Spleen (tissue), 11 donors: Measurements from ENCODE around the gene LRRC8D. TPM values are rescaled to one million over a fixed set of nuclear protein-coding genes. Genes with fewer than 3 reads are reported as not detected.
"Not testable (repeated sequence)": the region's sequence is repeated elsewhere in the genome, so short reads cannot be mapped to it uniquely, and the experiment has no call there.

ENCODE experiments used
- DNase-seq: peaks from one replicate; pipeline ENCODE4 v3.0.0-alpha.2; 2020
- H3K27ac ChIP-seq, 8 donors: fragments of 200-600 bp; sonication (generic) in 7 of 8; 1 replicate in 4 of 8; 2 replicates in 4 of 8; pipeline versions ENCODE4 v1.5.0 to v1.8.0; 2016 to 2021; ENCODE audit warnings: inconsistent platforms in 4 of 8, mild to moderate bottlenecking in 4 of 8, moderate library complexity in 1 of 8
- H3K27me3 ChIP-seq, 7 donors: fragments of 200-600 bp; sonication (generic) in 6 of 7; replicated peaks in 1 of 7; 1 replicate in 4 of 7; 2 replicates in 3 of 7; pipeline versions ENCODE4 v1.5.0 to v1.8.0; 2016 to 2021; ENCODE audit warnings: inconsistent platforms in 3 of 7, mild to moderate bottlenecking in 1 of 7
- H3K36me3 ChIP-seq, 6 donors: fragments of 200-600 bp; sonication (generic) in 5 of 6; 1 replicate in 4 of 6; 2 replicates in 2 of 6; pipeline versions ENCODE4 v1.5.0 to v1.8.0; 2016 to 2021; ENCODE audit warnings: inconsistent platforms in 2 of 6
- H3K4me1 ChIP-seq, 6 donors: fragments of 200-600 bp; sonication (generic) in 5 of 6; 1 replicate in 3 of 6; 2 replicates in 3 of 6; pipeline versions ENCODE4 v1.5.0 to v1.8.0; 2016 to 2021; ENCODE audit warnings: inconsistent platforms in 3 of 6
- H3K4me3 ChIP-seq, 8 donors: fragments of 200-600 bp; sonication (generic) in 7 of 8; 1 replicate in 4 of 8; 2 replicates in 4 of 8; pipeline versions ENCODE4 v1.5.0 to v1.8.0; 2016 to 2021; ENCODE audit warnings: inconsistent platforms in 4 of 8, mild to moderate bottlenecking in 4 of 8, moderate library complexity in 2 of 8
- H3K9me3 ChIP-seq, 8 donors: fragments of 200-600 bp; sonication (generic) in 7 of 8; 1 replicate in 4 of 8; 2 replicates in 4 of 8; pipeline versions ENCODE4 v1.5.0 to v1.8.0; 2016 to 2021; ENCODE audit warnings: inconsistent platforms in 4 of 8
- POLR2A ChIP-seq, 3 donors: fragments of 450-650 bp; IDR thresholded peaks; one replicate each; pipeline ENCODE4 v1.5.1; 2017; ENCODE audit warnings: antibody characterized with exemption in 3 of 3, mild to moderate bottlenecking in 1 of 3
- POLR2AphosphoS5 ChIP-seq, 3 donors: sonication (generic); formaldehyde crosslinking; IDR thresholded peaks; one replicate each; pipeline ENCODE4 v1.5.1; 2017; ENCODE audit warnings: antibody characterized with exemption in 3 of 3
- WGBS, 5 donors: extraction: QIAGEN DNeasy Blood & Tissue Kit in 3 of 5; methylation state at CpG; one replicate each; pipeline versions ENCODE4 v1.1.5 to v1.1.7; 2013 to 2018; 5-methylcytosine and 5-hydroxymethylcytosine counted together
- intact Hi-C: fragments of 100-400 bp; cut with DNase I; formaldehyde crosslinking; loops from one replicate; pipeline ENCODE4 v1.15.0; 2023; ENCODE audit warnings: low total_unique reads
- polyA plus RNA-seq, 3 donors: library from polyadenylated mRNA; stranded (reverse); fragments of 200-250 nt; gene quantifications; one replicate each; pipeline ENCODE4 v1.2.1, GENCODE V29; 2013
- total RNA-seq, 7 donors: library from RNA; depleted of rRNA in 3 of 7; stranded (reverse); fragments of >200 nt in 3 of 7; fragmentation: NEBNext Ultra II Directional in 4 of 7; extraction: Animal tissue kit (Norgen Biotek cat#: 25700) in 4 of 7; gene quantifications; one replicate each; pipeline versions ENCODE4 v1.1.0 to v1.2.1, GENCODE V29; 2016 to 2021
- TF ChIP-seq, protein P1 (sequence below), 11 experiments: fragments of 200-600 bp in 7 of 11; fragments of 450-650 bp in 4 of 11; sonication (generic) in 4 of 11; IDR thresholded peaks in 8 of 11; conservative IDR thresholded peaks in 3 of 11; 1 replicate in 7 of 11; 2 replicates in 4 of 11; pipeline versions ENCODE4 v1.4.0 to v1.8.0; 2016 to 2021; ENCODE audit warnings: antibody characterized with exemption in 11 of 11, inconsistent platforms in 4 of 11, mild to moderate bottlenecking in 1 of 11
- donor health status: healthy with polysubstance abuse.
- donor health status: DM: no; HTN: no; CAD: no; lungs with moderate emphysema.
- donor health status: DM: no; HTN: no; CAD: no.
- donor health status: Bipolar disorder and iron deficiency.
- donor health status: healthy.
- donor health status: DM: no; HTN: no; CAD: no.
- donor health status: DM: yes; HTN: yes; CAD: no.

The LRRC8D gene
- total and polyA plus RNA-seq, 10 donors, result 12.8 to 42.0 (median 34.5) TPM

- TF ChIP-seq POLR2AphosphoS5 (IDR thresholded peaks at IDR 0.05) (no peak), POLR2A (IDR thresholded peaks at IDR 0.05) (no peak)
- TF ChIP-seq, protein P1, sequence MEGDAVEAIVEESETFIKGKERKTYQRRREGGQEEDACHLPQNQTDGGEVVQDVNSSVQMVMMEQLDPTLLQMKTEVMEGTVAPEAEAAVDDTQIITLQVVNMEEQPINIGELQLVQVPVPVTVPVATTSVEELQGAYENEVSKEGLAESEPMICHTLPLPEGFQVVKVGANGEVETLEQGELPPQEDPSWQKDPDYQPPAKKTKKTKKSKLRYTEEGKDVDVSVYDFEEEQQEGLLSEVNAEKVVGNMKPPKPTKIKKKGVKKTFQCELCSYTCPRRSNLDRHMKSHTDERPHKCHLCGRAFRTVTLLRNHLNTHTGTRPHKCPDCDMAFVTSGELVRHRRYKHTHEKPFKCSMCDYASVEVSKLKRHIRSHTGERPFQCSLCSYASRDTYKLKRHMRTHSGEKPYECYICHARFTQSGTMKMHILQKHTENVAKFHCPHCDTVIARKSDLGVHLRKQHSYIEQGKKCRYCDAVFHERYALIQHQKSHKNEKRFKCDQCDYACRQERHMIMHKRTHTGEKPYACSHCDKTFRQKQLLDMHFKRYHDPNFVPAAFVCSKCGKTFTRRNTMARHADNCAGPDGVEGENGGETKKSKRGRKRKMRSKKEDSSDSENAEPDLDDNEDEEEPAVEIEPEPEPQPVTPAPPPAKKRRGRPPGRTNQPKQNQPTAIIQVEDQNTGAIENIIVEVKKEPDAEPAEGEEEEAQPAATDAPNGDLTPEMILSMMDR (IDR thresholded peaks at IDR 0.05 in 8 of 11, conservative IDR thresholded peaks at IDR 0.05 in 3 of 11), result no peak
- Histone ChIP-seq H3K4me3 (no peak overlapping the region), H3K4me1 (peaks cover 0 to 12% (median 2%) of the 10 kb centered on the region in 6 donors), H3K27ac (no peak overlapping the region), H3K9me3 (peaks cover 0 to 7% (median 0%) of the 10 kb centered on the region in 8 donors), H3K36me3 (peaks cover 0 to 10% (median 0%) of the 10 kb centered on the region in 6 donors), H3K27me3 (no peaks in the 10 kb centered on the region)
- 84 to 97% (median 96%) methylated on average over 1 of the region's 1 CpG for WGBS, 5 donors
- no peak for DNase-seq
- intact Hi-C loops, result no loop called here
Observed at GRCh38 chr1:89918794-89919155, 97.9 kb downstream of the LRRC8D start.

DNA sequence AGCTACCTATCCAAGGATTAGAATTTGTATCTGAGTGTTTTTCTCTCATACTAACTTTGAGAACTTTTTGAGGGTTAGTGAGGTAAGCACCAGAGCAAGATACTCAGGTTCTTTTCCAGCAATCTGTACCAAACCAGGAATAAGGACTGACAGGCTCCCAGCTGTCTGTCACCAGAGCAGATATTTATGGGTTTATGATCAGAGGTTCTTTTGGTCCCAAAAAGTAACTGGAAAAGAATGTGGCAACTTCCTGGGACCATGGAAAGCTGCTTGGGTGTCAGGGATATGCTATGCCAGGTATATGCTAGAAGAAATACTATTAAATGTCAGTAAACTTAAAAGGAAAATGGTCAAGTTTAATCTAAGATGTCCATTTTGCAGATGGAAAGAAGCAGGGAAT lies 98.3 kb downstream of the LRRC8D start:
- H3K27me3 ChIP-seq, result no peaks in the 10 kb centered on the region
- TF ChIP-seq POLR2AphosphoS5 (IDR thresholded peaks at IDR 0.05) (no peak), POLR2A (IDR thresholded peaks at IDR 0.05) (no peak)
- TF ChIP-seq, protein P1 (IDR thresholded peaks at IDR 0.05 in 8 of 11, conservative IDR thresholded peaks at IDR 0.05 in 3 of 11), result no peak
- H3K36me3 ChIP-seq, result peaks cover 0 to 13% (median 0%) of the 10 kb centered on the region in 6 donors
- peaks cover 0 to 8% (median under 1%) of the 10 kb centered on the region in 6 donors for H3K4me1 ChIP-seq
- H3K27ac ChIP-seq, result no peak overlapping the region
- DNase-seq, result no peak
- H3K9me3 ChIP-seq, result peaks cover 0 to 8% (median 0%) of the 10 kb centered on the region in 8 donors
- intact Hi-C loops, result no loop called here
- no peak overlapping the region for H3K4me3 ChIP-seq

- TF ChIP-seq, protein P1 (IDR thresholded peaks at IDR 0.05 in 8 of 11, conservative IDR thresholded peaks at IDR 0.05 in 3 of 11), result no peak
- TF ChIP-seq POLR2AphosphoS5 (IDR thresholded peaks at IDR 0.05), result no peak
- no peak for TF ChIP-seq POLR2A (IDR thresholded peaks at IDR 0.05)
- 94 to 99% (median 98%) methylated on average over 2 of the region's 2 CpGs for WGBS, 5 donors
- H3K4me3 ChIP-seq, result no peak overlapping the region
- H3K27ac ChIP-seq, result no peak overlapping the region
- intact Hi-C loops, result no loop called here
- peaks cover 0 to 8% (median 0%) of the 10 kb centered on the region in 8 donors for H3K9me3 ChIP-seq
- peaks cover 0 to 15% (median 3%) of the 10 kb centered on the region in 6 donors for H3K4me1 ChIP-seq
- no peak for DNase-seq
- H3K36me3 ChIP-seq, result peaks cover 0 to 20% (median 0%) of the 10 kb centered on the region in 6 donors
- no peaks in the 10 kb centered on the region for H3K27me3 ChIP-seq
Observed at GRCh38 chr1:89922911-89923310, 102.1 kb downstream of the LRRC8D start.

DNA sequence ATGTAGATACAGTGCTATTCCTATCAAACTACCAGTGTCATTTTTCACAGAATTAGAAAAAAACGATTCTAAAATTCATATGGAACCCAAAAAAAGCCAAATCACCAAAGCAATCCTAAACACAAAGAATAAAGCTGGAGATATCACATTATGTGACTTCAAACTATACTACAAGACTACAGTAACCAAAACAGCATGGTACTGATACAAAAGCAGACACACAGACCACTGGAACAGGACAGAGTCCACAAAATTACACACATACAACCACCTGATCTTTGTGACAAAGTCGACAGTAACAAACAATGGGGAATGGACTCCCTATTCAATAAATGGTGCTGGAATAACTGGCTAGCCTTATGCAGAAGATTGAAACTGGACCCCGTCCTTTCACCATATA lies 102.7 kb downstream of the LRRC8D start:
- no peak overlapping the region for H3K4me3 ChIP-seq
- peaks cover 0 to 20% (median 0%) of the 10 kb centered on the region in 6 donors for H3K36me3 ChIP-seq
- 96 to 100% (median 97%) methylated on average over 3 of the region's 3 CpGs for WGBS, 5 donors
- peaks cover 0 to 8% (median 0%) of the 10 kb centered on the region in 8 donors for H3K9me3 ChIP-seq
- no peak for DNase-seq
- peaks cover 0 to 15% (median 3%) of the 10 kb centered on the region in 6 donors for H3K4me1 ChIP-seq
- no peak overlapping the region for H3K27ac ChIP-seq
- H3K27me3 ChIP-seq, result no peaks in the 10 kb centered on the region
- intact Hi-C loops, result no loop called here
- no peak for TF ChIP-seq POLR2A (IDR thresholded peaks at IDR 0.05)
- TF ChIP-seq, protein P1 (IDR thresholded peaks at IDR 0.05 in 8 of 11, conservative IDR thresholded peaks at IDR 0.05 in 3 of 11), result no peak
- no peak for TF ChIP-seq POLR2AphosphoS5 (IDR thresholded peaks at IDR 0.05)

- intact Hi-C loops, H3K27ac ChIP-seq, H3K9me3 ChIP-seq, H3K4me3 ChIP-seq, DNase-seq, H3K27me3 ChIP-seq: not testable (repeated sequence)
- peaks cover 0 to 20% (median 0%) of the 10 kb centered on the region in 6 donors for H3K36me3 ChIP-seq
- peaks cover 0 to 18% (median 3%) of the 10 kb centered on the region in 6 donors for H3K4me1 ChIP-seq
- 82 to 92% (median 88%) methylated on average over 1 of the region's 1 CpG for WGBS, 5 donors
Observed at GRCh38 chr1:89924075-89924474, 103.2 kb downstream of the LRRC8D start.
